ENCODE data around the gene FAM53B.
"Not testable (repeated sequence)": the region's sequence is repeated elsewhere in the genome, so short reads cannot be mapped to it uniquely, and the experiment has no call there.

FAM53B gene

DNA sequence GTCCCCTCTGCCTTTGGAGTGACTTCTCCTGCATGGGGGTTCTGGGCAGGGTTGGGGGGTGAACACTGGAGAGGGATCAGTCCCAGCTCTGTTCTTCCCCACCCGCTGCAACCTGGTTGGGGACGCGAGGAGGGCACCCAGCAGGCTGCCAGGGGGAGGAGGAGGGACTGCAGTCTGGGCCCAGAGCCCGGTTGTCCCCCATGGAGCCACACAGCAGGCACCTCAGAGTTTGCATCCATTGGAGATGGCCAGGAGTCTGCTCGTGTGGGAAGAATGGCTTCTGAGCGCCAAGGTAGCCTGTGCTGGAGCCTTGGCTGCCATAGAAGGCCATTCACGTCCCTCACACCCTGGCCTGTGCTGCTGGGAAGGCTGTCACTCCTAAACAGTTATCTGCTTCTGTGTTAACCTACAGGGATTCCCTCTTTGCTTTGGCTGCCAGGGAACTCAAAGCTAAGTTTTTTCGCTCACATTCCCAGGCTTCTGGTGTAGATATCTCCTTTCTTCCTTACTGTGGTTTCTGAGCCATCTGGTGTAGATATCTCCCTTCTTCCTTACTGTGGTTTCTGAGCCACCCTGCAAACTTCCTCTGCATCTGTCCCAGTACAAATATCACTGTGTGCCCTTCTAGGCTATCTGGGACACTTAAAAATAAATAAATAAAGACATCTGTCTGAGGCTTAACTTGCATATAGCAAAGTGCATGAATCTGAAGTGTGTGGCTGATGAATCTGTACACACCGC, 148.9 kb downstream of the FAM53B start:
- no peak for DNase-seq

DNA sequence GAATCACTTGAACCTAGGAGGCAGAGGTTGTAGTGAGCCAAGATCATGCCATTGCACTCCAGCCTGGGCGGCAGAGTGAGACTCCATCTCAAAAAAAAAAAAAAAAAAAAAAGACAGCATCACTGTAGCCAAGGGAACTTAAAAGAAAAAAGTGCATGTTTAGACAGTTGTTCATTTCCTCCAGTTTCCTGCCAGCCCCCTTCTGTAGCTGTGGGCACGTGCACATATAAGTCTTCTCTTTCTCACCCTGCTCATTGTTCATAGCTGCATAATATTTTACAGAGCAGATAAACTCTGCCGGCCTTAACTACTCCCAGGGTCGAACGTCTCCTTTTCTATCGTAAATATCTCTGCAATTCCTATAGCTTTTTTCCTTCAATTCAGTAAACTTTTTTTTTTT, 149.9 kb downstream of the FAM53B start:
- no peak for DNase-seq

DNA sequence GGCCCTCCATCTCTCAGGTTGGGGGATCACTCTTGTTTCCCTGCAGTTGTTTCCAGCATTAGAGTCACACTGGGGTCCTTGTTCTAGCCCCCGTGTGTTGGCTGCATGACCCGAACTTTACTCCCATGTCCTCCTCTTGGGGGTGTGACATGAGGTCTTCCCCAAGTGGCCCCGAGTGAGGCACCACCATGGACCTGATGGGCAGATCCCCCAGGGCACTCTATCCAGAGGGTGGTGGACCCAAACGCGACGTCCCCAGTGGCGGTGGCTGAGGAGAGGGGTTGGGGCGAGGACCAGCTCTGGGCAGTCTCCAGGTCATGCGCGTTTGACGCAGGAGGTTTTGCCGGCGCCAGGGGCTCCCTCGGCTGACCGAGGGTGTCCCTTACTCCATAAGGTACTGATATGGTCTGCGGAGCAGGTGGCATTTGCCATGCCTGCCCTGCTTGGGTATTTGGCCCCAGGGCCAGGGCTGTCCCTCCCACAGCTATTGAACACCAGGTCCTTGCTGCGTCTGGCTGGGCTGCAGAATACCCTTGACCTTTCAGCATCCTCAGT, 150.7 kb downstream of the FAM53B start:
- no peak for DNase-seq

DNA sequence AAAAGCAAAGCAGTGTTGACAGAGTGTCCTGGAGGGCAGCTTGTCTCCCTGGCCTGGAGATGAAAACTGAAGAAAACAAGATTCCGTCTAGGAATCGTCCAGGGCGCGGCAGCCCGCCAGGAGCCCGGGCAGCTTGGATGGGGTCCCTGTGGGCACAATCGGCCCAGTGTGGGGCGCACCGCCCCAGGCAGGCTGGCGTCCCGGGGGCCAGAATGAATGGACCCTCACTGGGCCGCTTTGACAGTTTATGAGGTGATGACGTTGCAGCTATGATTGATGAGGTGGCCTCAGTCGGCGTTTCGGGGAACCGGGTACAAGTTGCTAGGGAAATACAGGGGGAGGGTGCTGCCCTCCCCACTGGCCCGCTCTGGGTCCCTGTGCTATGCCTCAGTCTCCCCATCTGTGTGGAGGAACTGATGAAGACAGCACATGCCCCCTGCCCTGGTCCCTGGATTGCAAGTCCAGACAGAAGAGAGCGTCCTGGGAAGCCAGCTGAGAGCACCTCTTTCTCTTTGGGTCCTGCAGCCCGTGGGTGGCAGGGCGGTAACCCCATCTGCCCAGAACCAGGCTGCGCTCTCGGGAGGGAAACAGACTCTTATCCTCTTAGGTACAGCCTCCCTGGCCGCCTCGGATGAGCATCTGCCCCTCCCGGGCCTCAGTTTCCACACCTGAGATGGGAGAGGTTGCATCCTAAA, 151.3 kb downstream of the FAM53B start:
- DNase-seq, result no peak

DNA sequence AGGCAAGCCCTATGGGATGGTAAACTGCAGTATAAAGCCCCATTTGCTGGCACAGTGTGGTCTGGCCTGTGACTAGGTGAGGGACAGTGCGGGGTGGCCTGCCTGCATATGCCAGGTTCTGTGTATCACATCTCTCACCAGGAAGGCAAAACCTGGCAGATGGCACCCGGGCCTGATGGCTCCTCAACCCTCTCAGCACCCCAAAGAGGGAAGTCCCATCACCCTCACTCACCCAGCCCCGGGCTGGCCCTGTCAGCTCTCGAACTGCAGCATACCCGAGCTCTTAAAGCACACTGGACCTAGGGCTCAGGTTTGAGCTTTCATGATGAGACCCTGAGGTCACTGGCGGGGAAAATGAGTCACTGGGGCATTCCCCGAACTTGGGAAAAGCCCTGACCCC, 152.1 kb downstream of the FAM53B start:
- no peak for DNase-seq

DNA sequence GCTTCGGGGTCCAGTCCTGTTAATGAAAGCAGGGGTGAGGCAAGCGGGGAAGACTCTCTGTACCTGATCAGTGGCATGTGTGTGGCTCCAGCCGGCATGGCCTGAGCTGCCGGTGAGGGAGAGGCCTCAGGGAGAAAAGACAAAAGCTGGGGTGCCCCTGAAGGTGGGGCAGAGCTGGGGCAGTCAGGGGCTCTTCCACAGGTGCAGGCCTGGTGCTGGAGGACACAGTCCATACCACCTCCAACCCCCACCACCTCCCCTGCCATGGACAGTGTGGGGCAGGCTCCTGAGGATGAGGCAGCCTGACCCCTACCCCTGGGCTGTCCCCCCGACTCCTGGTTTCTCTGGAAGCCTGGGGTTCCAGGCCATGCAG, 153.1 kb downstream of the FAM53B start:
- no peak for DNase-seq

DNA sequence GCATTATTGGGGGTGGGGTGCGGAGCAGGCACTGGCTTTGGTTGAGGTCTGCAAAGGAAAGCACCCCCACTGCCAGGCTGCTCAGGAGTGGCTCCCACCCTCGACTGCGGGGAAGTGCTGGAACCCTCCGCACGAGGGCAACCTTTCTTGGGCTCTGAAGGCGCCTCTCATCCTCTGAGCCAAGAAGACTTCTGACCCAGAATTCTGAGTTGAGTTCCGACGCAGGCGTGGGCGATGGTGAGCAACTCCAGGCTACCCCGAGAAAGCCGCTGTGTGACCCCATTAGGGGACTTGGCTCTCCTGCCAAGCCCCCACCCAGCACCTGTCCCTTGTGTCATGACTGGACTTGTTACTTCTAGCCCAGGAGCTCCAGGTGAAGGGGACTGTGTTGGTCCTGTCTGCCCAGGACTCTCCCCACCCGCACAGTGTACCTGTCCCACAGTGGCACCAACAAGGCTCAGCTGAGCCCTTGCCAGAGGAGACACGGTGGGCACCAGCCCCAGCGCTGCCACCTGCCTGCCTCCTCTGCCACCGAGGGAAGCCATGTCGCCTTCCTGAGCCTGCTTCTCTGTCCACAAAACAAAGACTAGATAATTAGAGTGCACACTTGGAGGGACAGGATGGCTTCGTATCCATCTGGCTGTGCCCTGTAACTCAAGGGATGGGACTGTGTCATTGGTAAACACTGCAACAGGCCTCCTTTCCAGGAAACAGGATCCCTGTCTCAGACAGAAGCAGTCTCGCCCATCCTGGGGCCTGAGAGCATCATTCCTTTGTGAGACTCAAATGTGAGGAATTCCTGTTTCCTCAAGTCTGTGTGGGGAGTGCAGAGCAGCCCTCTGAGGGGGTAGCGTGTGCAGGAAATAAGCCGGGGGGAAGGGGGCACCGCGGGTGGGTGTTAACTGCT, 153.7 kb downstream of the FAM53B start:
- no peak for DNase-seq

DNA sequence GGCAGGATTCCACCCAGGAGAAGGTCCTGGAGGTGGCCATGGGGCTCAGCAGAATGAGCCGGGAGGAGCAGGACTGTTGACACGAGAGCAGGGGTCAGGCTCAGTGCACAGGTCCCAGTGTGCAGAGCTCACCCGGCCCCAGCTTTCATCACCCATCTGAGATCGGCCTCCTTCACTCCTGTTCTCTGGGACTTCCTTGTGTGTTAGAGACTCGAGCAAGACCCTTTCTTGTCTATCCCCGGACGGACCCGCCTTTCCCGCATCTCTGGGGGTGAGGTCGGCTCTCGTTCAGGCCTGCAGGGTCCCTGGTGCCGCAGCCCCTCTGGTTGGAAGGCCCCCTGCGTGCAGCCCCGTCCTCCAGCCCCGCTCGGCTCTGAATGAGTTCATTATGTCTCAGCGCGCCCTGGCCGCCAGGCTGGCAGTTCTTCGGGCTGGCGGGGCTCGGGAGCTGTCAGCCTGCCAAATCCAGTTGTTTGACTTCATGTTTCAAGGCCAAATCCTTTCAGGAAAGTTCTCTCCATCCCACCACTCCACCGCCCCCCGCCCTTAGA, 154.6 kb downstream of the FAM53B start:
- DNase-seq, result no peak

DNA sequence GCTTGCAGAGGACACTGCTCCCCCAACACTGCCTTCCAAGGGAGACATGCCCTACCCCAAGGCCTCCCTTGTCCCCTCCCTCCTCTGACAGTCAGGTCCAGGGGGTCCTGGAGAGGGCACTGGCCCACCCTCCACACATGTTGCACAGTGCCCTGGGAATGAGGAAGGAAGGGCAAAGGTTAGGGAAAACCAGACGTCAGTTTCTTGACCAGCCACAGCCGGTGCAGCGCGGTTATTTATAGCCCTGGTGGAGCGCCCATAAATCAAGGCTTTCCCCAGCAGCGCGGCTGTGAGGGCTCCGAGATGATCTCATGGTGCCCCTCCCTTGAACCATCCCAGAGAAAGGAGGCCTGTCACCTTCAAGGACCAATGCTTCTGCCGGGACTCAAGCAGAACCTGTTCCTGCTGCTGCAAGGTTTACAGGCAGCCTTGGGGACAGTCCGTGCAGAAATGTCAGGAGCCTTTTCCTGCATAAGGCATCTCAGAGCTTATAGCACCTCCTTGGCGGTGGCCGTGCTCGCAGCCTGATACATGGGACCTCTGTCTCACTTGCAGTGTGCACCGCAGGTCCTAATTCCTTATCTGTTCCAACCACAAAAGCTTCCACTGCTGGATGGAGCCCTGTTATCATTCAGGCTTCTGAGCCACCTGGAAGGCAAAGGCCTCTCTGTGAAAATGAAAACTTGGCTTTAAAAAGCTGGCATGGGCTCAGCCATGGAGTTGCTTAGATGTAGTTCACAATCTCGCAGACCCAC, 155.3 kb downstream of the FAM53B start:
- peak; percentile 64 for DNase-seq

DNA sequence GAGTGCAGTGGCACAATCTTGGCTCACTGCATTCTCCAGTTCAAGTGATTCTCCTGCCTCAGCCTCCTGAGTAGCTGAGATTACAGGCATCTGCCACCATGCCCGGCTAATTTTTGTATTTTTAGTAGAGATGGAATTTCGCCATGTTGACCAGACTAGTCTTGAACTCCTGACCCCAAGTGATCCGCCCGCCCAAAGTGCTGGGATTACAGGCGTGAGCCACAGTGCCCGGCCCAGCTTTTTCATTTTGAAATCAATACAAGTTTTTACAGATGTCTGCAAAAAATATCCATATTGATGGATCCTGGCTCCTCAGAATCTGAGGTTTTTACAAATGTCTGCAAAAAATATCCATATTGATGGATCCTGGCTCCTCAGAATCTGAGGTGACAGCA, 155.8 kb downstream of the FAM53B start:
- not testable (repeated sequence) for DNase-seq

DNA sequence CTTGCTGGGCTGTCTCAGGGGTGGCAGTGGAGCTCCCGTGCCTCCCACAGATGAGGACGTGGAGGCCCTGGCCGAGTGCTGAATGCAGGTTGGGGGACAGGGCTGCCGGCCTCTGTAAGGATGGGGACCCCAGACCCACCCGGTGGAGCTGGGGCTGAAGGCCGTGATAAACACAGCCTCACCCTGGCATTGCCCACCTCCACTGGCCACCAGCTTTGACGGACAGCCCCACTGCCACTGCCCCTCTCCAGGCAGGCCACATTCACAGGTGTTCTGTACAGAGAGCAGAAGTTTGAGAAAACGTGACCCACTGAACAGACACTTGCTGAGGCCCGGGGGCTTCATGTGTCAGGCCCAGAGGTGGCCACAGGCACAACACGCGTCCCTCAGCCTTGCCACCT, 156.4 kb downstream of the FAM53B start:
- no peak for DNase-seq

DNA sequence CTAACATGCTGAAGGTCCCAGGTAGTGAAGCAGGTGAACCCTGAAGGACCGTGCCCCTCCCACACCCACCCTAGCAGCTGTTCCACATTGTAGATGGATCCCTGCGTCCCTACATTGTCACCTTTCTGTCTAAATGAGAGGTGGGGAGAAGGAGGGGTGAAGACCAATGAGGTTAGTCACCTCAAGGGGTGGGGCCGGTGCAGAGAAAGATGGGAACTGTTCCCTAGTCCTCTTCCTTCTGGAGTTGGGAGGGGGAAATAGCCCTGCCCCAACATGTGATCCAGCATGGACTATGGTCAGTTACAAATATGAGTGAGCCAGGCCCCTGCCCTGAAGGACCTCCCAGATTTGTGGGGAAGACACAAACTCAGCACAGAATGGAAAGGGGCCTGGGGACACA, 158.0 kb downstream of the FAM53B start:
- no peak for DNase-seq

DNA sequence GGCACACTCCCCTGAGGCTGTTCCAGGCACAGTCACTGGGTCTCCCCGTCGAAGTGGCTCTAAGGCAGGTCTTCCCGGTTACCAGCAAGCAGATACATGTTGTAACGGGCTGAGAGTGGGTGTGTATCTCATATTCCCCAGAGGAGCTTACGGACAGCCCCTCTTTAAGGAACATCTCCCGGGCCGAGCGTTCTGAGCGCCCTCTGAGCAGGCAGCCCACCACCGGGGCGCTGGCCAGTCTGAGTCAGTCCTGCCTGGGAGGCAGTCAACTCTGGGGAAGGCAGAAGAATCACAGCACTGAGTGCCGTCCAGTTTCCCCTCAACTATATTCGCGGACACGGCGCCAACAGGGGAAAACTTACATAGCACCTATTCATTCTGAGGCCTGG, 165.2 kb downstream of the FAM53B start:
- DNase-seq, result no peak

DNA sequence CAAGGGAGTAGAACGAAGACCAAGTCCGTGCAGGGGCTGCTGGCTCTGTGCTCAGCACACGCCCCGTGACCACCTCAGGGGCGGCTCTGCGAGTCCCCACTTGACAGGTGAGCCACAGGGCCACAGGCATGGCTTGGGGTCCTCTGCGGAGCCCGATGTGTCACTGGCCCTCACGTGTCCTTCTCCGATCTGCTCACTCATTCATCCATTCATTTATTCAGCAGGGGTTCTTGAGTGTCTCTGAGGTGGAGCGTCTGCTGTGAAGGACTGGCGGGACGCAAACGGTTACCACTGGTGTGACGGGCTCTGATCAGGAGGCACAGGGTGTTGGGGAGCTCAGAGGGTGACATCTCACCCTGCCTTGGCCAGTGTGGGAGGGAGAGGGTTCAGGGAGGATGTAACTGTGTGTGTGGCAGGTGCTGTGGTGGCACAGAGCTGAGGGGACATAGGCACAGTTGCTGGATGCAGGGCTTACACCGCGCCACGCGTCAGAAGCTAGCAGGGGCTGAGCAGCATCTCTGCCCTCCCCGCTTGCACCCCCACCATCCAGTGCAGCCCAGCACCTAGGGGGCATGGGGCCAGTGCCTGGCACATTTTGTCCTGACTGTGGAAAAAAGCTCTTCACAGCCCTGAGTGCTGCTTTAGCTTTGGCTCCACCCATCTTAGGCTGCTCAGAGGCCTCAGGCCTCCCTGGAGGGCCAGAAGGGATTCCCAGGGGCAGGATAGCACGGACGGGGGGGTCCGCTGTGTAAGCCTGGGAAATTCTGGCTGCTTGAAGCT, 165.8 kb downstream of the FAM53B start:
- no peak for DNase-seq

DNA sequence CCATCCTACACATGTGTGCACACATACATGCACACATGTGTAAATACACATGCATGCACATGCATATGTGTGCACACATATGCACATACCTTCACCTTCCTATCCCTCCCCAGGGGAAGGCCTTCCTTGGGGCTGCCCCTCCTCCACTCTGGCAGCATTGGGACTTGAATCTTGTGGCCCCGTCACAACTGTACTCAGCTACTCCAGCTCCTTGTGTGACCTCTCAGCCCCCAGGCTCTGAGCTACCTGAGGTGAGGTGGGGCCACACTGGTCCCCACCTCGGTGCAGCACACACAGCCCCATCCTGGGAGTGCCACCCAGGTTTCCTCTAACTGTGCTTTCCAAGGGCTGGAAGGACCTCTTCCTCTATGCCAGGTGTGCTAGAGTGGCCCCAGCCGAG, 166.5 kb downstream of the FAM53B start:
- no peak for DNase-seq

DNA sequence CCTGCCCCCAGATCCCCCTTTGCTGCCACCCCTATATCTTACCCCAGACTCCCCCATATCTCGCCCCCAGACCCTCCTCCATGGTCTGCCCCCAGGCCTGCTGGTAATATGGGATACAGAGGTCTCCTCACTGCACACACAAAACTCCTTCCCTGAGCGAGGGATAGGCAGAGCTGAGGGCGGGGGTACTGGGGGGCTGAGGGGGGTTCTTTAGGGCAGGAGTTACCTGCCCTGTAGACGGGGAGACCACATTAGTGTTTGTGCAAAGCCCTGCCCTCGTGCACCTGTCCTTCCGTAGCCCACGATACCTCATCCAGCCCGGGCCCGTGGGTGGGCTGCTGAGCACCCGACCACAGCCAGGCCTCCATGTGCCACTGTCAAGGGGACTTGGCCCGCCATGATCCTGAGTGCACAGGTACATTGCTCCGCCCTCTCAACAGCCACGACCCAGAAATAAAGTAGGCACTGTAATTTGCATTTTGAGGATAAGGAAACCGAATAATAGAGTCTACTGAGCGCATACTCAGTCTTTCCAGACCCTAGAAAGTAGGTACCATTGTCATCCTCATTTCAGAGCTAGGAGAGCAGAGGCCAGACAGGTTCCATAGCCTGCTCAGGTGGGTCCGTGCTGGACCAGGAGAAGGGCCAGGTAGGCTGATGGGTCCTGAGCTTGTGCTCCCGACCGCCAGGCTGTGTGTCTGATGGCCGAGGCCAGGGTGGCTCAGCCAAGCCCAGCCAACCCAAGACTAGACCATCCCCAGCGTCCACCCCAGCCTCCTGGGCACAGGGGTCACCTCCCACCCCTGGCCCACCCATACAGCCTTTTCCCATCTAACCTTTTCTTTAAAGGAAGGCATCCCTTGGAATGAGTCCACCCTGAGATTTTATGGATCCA, 167.4 kb downstream of the FAM53B start:
- DNase-seq, result no peak

DNA sequence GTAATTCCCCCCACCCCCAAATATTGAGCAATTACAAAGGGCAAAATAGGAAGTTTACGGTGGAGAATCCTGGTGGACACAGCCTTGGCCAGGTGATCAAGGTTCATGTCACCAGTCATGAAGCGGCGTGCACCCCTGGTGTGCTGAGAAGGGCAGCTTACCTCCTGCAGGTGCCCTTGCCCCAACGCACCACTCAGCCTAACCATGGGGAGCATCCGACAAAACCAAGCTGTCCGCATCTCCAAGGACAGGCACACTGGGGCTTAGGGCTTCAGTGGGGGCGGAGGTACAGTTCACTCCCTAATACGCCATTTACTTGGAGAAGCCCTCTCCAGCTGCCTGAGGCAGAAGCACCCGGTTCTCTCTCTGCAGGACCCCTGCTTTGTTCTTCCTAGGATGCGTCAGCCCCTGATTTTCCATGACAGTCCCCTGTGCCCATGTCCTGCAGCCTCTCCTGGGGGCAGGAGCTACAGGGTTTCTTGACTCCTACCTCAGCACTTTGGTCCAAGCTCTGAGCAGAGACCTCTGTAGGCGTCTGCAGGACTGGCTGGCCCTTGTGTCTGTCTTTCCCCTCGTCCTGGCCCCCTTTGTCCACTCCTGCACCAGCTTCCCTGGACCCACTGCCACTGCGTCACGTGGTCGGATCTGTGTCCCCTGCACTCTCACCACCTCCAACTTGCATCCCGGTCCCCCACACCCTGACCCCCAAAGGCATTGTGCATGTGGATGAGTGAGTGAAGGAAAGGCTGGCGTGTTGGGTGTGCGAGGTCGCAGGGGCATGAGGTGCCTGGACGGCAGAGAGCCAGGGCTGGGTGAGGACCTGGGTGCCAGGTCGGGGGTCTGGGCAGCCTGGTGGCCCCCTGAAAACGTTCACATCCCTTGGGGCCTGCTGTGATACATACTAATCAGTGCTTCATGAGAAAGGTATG, 168.8 kb downstream of the FAM53B start:
- no peak for DNase-seq

DNA sequence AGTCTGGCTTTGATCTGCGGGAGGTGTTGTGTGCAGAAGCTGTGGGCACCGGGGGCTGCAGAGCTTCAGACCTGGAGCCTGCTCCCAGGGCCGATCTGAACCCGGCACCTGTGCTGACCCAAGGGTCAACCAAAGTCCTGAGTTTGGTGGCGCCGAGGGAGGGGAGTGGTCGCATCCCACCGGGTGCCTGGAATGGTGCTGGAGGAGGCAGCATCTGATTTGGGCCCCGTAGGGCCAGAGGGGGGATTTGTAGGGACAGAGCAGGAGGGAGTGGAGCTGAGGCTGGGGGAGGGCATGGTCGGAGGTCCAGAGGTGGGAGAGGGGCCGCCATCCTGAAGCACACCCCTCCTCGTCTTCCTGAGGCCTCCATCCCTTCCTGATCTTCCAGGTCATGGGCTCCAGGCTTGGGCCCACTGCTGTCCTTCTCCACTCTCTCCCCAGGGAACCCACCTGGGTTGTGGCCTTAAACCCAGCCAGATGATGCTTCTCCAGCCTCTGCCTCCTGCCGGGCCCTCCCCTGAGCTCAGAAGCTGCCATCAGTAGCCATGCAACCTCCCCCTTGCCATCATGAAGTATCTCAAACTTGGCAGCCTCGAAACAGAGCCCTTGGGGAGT, 169.6 kb downstream of the FAM53B start:
- no peak for DNase-seq
